Islet precursor cell (in vitro differentiated cells): Measurements from ENCODE around the gene NHS.
"Not testable (repeated sequence)": the region's sequence is repeated elsewhere in the genome, so short reads cannot be mapped to it uniquely, and the experiment has no call there.

ENCODE experiments used
- DNase-seq: peaks from one replicate; pipeline ENCODE4 v3.0.0-alpha.2; 2018

The NHS gene

GRCh38 chrX:17501746-17502145 is 126.7 kb downstream of the NHS start:
- DNase-seq, result no peak

GRCh38 chrX:17506352-17506751 is 131.4 kb downstream of the NHS start:
- not testable (repeated sequence) for DNase-seq

GRCh38 chrX:17511556-17511955 is 136.6 kb downstream of the NHS start:
- DNase-seq, result no peak

GRCh38 chrX:17519358-17519757 is 144.4 kb downstream of the NHS start:
- DNase-seq, result peak; percentile 12

- DNase-seq, result no peak
Measured at GRCh38 chrX:17520016-17520615, 145.1 kb downstream of the NHS start.

GRCh38 chrX:17521871-17522693 is 147.1 kb downstream of the NHS start:
- peak; percentile 83 for DNase-seq

- DNase-seq, result no peak
Measured at GRCh38 chrX:17525266-17525665, 150.3 kb downstream of the NHS start.

GRCh38 chrX:17525762-17526555 is 151.0 kb downstream of the NHS start:
- DNase-seq, result no peak

- no peak for DNase-seq
Measured at GRCh38 chrX:17527135-17527701, 152.2 kb downstream of the NHS start.

GRCh38 chrX:17527922-17528321 is 152.9 kb downstream of the NHS start:
- DNase-seq, result no peak

- DNase-seq, result no peak
Measured at GRCh38 chrX:17529151-17529745, 154.2 kb downstream of the NHS start.

GRCh38 chrX:17531500-17531899 is 156.5 kb downstream of the NHS start:
- no peak for DNase-seq

- peak; percentile 65 for DNase-seq
Measured at GRCh38 chrX:17535229-17535628, 160.2 kb downstream of the NHS start.

GRCh38 chrX:17537723-17538243 is 162.8 kb downstream of the NHS start:
- no peak for DNase-seq

- no peak for DNase-seq
Measured at GRCh38 chrX:17542123-17542522, 167.1 kb downstream of the NHS start.

- DNase-seq, result no peak
Measured at GRCh38 chrX:17544821-17545220, 169.8 kb downstream of the NHS start.

- DNase-seq, result no peak
Measured at GRCh38 chrX:17546356-17546755, 171.4 kb downstream of the NHS start.

- DNase-seq, result peak; percentile 49
Measured at GRCh38 chrX:17547658-17548057, 172.7 kb downstream of the NHS start.

GRCh38 chrX:17549107-17549651 is 174.2 kb downstream of the NHS start:
- DNase-seq, result peak; percentile 78

- DNase-seq, result no peak
Measured at GRCh38 chrX:17550011-17550410, 175.0 kb downstream of the NHS start.

GRCh38 chrX:17552044-17552650 is 177.1 kb downstream of the NHS start:
- no peak for DNase-seq

GRCh38 chrX:17553469-17553868 is 178.5 kb downstream of the NHS start:
- peak; percentile 57 for DNase-seq
